Right renal cortex interstitium (tissue), 3 donors: ENCODE measurements around the gene CCT8L2. TPM values are rescaled to one million over a fixed set of nuclear protein-coding genes. Genes with fewer than 3 reads are reported as not detected.
"Not testable (repeated sequence)": the region's sequence is repeated elsewhere in the genome, so short reads cannot be mapped to it uniquely, and the experiment has no call there.

Experiments
- DNase-seq, 3 donors: peaks; one replicate each; pipeline ENCODE4 v3.0.0-alpha.2; 2013; ENCODE audit warnings: low read depth in 3 of 3, low spot score in 2 of 3
- polyA plus RNA-seq, 3 donors: library from polyadenylated mRNA; unstranded; fragments of 120-200 nt; gene quantifications; one replicate each; pipeline ENCODE4 v1.2.1, GENCODE V29; 2013; ENCODE audit not compliant: insufficient read length in 3 of 3

Gene CCT8L2
- polyA plus RNA-seq, 3 donors: not detected

DNA sequence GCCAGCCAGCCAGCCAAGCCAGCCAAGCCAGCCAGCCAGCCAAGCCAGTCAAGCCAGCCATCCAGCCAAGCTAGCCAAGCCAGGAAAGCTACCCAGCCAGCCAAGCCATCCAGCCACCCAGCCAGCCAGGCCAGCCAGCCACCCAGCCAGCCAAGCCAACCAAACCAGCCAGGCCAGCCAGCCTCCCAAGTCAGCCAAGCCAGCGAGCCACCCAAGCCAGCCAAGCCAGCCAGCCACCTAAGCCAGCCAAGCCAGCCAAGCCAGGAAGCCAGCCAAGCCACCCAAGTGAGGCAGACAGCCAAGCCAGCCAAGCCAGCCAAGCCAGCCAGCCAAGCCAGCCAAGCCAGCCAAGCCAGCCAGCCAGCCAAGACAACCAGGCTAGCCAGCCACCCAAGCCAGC, 32.6 kb downstream of the CCT8L2 start:
- DNase-seq: not testable (repeated sequence)

DNA sequence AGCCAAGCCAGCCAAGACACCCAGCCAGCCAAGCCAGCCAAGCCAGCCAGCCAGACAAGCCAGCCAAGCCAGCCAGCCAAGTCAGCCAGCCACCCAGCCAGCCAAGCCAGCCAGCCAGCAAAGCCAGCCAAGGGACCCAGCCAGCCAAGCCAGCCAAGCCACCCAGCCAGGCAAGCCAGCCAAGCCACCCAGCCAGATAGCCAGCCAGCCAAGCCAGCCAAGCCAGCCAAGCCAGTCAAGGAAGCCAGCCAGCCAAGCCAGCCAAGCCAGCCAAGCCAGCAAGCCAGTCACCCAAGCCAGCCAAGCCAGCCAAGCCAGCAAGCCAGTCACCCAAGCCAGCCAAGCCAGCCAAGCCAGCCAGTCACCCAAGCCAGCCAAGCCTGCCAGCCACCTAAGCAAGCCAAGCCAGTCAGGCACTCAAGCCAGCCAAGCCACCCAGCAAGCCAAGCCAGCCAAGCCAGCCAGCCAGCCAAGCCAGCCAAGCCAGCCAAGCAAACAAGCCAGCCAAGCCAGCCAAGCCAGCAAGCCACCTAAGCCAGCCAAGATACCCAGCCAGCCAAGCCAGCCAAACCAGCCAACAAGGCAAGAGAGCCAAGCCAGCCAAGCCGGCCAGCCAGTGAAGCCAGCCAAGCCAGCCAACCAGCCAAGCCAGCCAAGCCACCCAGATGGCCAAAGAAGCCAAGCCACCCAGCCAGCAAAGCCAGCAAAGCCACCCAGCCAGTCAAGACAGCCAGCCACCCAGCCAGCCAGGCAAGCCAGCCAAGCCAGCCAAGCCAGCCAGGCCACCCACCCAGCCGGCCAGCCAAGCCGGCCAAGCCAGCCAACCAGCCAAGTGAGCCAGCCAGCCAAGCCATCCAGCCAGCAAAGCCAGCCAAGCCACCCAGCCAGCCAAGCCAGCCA, 33.3 kb downstream of the CCT8L2 start:
- no peak for DNase-seq

DNA sequence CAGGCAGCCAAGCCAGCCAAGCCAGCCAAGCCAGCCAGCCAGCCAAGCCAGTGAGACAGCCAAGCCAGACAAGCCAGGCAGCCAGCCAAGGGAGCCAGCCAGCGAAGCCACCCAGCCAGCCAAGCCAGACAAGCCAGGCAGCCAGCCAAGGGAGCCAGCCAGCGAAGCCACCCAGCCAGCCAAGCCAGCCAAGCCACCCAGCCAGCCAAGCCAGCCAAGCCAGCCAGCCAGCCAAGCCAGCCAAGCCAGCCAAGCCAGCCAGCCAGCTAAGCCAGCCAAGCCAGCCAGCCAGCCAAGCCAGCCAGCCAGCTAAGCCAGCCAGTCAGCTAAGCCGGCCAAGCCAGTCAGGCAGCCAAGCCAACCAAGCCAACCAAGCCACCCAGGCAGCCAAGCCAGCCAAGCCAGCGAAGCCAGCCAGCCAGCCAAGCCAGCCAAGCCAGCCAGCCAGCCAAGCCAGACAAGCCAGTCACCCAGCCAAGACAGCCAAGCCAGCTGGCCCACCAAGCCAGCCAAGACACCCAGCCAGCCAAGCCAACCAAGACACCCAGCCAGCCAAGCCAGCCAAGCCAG, 34.1 kb downstream of the CCT8L2 start:
- not testable (repeated sequence) for DNase-seq

DNA sequence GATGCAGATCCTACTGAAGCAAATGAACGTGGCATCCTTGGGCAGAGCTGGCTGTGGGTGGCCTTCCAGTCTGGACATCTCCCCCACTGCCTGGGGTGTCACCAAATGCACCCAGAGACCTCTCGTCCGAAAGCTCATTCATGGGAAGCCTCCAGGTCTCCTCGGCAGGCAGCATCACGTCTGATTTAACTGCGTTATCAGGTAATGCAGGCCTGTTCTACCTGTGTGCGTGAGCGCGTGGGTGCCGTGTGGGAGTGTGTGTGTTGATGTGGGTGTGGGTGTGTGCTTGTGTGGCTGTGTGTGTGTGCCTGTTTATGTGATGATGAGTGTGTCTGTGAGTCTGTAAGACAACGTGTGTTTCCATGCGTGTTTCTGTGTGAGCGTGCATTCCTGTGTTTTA, 35.1 kb downstream of the CCT8L2 start:
- DNase-seq: not testable (repeated sequence)

DNA sequence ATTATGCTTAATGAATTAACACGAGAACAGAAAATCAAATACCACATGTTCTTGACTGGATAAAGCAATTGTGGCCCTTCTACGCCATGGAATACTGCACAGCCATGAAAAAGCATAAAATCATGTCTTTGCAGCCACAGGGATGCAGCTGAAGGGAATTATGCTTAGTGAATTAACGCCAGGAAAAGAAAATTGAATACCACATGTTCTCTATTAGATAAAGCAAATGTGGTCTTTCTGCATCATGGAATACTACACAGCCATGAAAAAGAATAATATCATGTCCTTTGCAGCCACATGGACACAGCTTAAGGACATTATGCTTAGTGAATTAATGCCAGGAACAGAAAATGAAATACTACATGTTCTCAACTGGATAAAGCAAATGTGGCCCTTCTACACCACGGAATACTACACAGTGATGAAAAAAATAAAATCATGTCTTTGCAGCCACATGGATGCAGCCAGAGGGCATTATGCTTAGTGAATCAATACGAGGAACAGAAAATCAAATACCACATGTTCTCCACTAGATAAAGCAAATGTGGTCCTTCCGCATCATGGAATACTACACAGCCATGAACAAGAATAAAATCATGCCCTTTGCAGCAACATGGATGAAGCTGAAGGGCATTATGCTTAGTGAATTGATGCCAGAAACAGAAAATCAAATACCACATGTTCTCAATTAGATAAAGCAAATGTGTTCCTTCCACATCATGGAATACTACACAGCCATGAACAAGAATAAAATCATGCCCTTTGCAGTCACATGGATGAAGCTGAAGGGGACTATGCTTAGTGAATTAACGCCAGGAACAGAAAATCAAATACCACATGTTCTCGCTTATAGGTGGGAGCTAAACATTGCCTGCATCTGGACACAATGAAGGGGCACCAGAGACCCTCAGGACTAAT, 37.3 kb downstream of the CCT8L2 start:
- DNase-seq: not testable (repeated sequence)

DNA sequence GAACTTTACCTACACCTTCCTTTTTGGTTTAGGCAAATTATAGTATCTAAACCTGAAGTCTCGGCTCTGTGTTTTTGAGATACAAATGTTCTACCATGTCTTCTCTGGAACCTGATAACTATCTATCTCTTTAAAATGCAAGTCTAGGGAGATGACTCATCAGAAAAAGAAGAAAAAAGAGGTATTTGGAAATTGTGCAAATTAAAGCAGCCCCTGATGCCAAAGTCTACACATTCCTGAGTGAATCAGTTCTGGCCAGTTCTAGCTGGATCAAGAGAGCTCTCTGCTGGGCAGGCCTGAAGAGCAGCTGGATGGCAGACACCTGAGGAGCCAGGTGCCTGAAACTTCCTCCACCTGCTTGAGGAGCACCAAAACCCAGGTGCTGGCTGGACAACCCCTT, 49.3 kb downstream of the CCT8L2 start:
- DNase-seq: not testable (repeated sequence)

Other genes with a start within 250 kb of the CCT8L2 start
- not detected for gene XKR3, start 232.6 kb upstream of the CCT8L2 start, polyA plus RNA-seq